ENCODE results near the gene TADA3.

TADA3 gene

GRCh38 chr3:9760779-9761505 is 31.3 kb downstream of the TADA3 start:
- no peak for DNase-seq (ENCODE audit: low spot score)

GRCh38 chr3:9757427-9757826 is 34.8 kb downstream of the TADA3 start:
- DNase-seq (ENCODE audit: low spot score), result no peak

- DNase-seq (ENCODE audit: low spot score), result no peak
Observed at GRCh38 chr3:9754678-9755077, 37.6 kb downstream of the TADA3 start.

GRCh38 chr3:9750556-9751411 is 41.5 kb downstream of the TADA3 start:
- DNase-seq (ENCODE audit: low spot score), result peak; percentile 66

GRCh38 chr3:9749645-9750555 is 42.4 kb downstream of the TADA3 start, which contains the start of gene OGG1:
Gene OGG1, plus strand, starts transcription at chr3:9749952. Its CDS starts 335 bp downstream, at chr3:9750287.
- peak; percentile 100 for DNase-seq (ENCODE audit: low spot score)

- peak; percentile 44 for DNase-seq (ENCODE audit: low spot score)
Observed at GRCh38 chr3:9749296-9749644, 43.0 kb downstream of the TADA3 start.

- no peak for DNase-seq (ENCODE audit: low spot score)
Observed at GRCh38 chr3:9748031-9748430, 44.2 kb downstream of the TADA3 start.

- no peak for DNase-seq (ENCODE audit: low spot score)
Observed at GRCh38 chr3:9747267-9747666, 45.0 kb downstream of the TADA3 start.

GRCh38 chr3:9746330-9746729 is 45.9 kb downstream of the TADA3 start:
- DNase-seq (ENCODE audit: low spot score), result no peak

GRCh38 chr3:9745521-9745920 is 46.8 kb downstream of the TADA3 start:
- DNase-seq (ENCODE audit: low spot score), result no peak

GRCh38 chr3:9744162-9744561 is 48.1 kb downstream of the TADA3 start:
- no peak for DNase-seq (ENCODE audit: low spot score)

- DNase-seq (ENCODE audit: low spot score), result no peak
Observed at GRCh38 chr3:9743548-9743947, 48.7 kb downstream of the TADA3 start.

- no peak for DNase-seq (ENCODE audit: low spot score)
Observed at GRCh38 chr3:9742560-9742959, 49.7 kb downstream of the TADA3 start.

GRCh38 chr3:9739181-9739580 is 53.1 kb downstream of the TADA3 start:
- no peak for DNase-seq (ENCODE audit: low spot score)

- no peak for DNase-seq (ENCODE audit: low spot score)
Observed at GRCh38 chr3:9736831-9737230, 55.4 kb downstream of the TADA3 start.

GRCh38 chr3:9732740-9733115 is 59.5 kb downstream of the TADA3 start:
- DNase-seq (ENCODE audit: low spot score), result no peak

- DNase-seq (ENCODE audit: low spot score), result peak; percentile 56
Observed at GRCh38 chr3:9732080-9732739, 60.1 kb downstream of the TADA3 start.

GRCh38 chr3:9731206-9732079 is 60.8 kb downstream of the TADA3 start, which contains the start of gene BRPF1:
Gene BRPF1, plus strand, starts transcription at chr3:9731735. Its CDS starts 2,406 bp downstream, at chr3:9734141.
- DNase-seq (ENCODE audit: low spot score), result peak; percentile 100

GRCh38 chr3:9730657-9731205 is 61.5 kb downstream of the TADA3 start:
- DNase-seq (ENCODE audit: low spot score), result peak; percentile 87

All from HuH-7 (cell line).